WTC11 (cell line): ENCODE results near the gene SH3GL3. TPM values are rescaled to one million over a fixed set of nuclear protein-coding genes. Genes with fewer than 3 reads are reported as not detected.

Experiments
- ATAC-seq: fragments of 200-7000 bp; cut with Tn5 transposase; 2 replicates; pipeline ENCODE4 v1.10.0; 2021; ENCODE audit warnings: mild to moderate bottlenecking, moderate library complexity
- CTCF ChIA-PET: fragments of 300-600 bp; sonication (Branson Sonifier 250); formaldehyde crosslinking; loops from one replicate; lab custom pipeline; 2021; ENCODE audit warnings: antibody characterized with exemption; lab: Charles Lee
- POLR2A ChIA-PET: fragments of 350-600 bp; sonication (Branson Sonifier 250); formaldehyde crosslinking; loops from one replicate; lab custom pipeline; 2021; ENCODE audit warnings: antibody characterized with exemption; lab: Charles Lee
- DNase-seq: peaks from one replicate; pipeline ENCODE4 v3.0.0; 2021; ENCODE audit warnings: low spot score
- H3K27ac Mint-ChIP-seq: 2 replicates; pipeline ENCODE4 v1.8.0; 2021; ENCODE audit warnings: mixed read lengths
- H3K27me3 Mint-ChIP-seq: 2 replicates; pipeline ENCODE4 v1.8.0; 2021; ENCODE audit warnings: low read depth, mild to moderate bottlenecking, moderate library complexity, mixed read lengths
- H3K36me3 Mint-ChIP-seq: 2 replicates; pipeline ENCODE4 v1.8.0; 2021; ENCODE audit warnings: mixed read lengths
- H3K4me1 Mint-ChIP-seq: 2 replicates; pipeline ENCODE4 v1.8.0; 2022; ENCODE audit warnings: mixed read lengths
- H3K4me3 Mint-ChIP-seq: 2 replicates; pipeline ENCODE4 v1.8.0; 2021; ENCODE audit warnings: mild to moderate bottlenecking, moderate library complexity, mixed read lengths
- H3K9me3 Mint-ChIP-seq: 2 replicates; pipeline ENCODE4 v1.8.0; 2021; ENCODE audit warnings: mixed read lengths
- ATF1 ChIP-seq: sonication (generic); formaldehyde crosslinking; IDR thresholded peaks from 2 replicates; pipeline ENCODE4 v1.8.1; 2023; ENCODE audit warnings: mild to moderate bottlenecking, moderate library complexity, missing genetic modification reagents
- ESRRA ChIP-seq: sonication (generic); formaldehyde crosslinking; IDR thresholded peaks from 2 replicates; pipeline ENCODE4 v1.8.1; 2022; ENCODE audit warnings: mild to moderate bottlenecking, missing genetic modification reagents, borderline replicate concordance
- GABPB1 ChIP-seq: sonication (generic); formaldehyde crosslinking; IDR thresholded peaks from 2 replicates; pipeline ENCODE4 v1.8.1; 2023; ENCODE audit warnings: mild to moderate bottlenecking, missing genetic modification reagents
- GTF2I ChIP-seq: fragments of 250-450 bp; sonication (Bioruptor Pico); conservative IDR thresholded peaks from 2 replicates; pipeline ENCODE4 v1.4.0; 2021; ENCODE audit warnings: mild to moderate bottlenecking
- HMGA2 ChIP-seq: fragments of 250-450 bp; sonication (Bioruptor Pico); IDR thresholded peaks from 2 replicates; pipeline ENCODE4 v1.4.0; 2021; ENCODE audit warnings: mild to moderate bottlenecking, moderate library complexity
- MXD4 ChIP-seq: fragments of 250-450 bp; sonication (Bioruptor Pico); IDR thresholded peaks from 2 replicates; pipeline ENCODE4 v1.8.0; 2021; ENCODE audit warnings: mild to moderate bottlenecking, moderate library complexity, borderline replicate concordance
- NFATC4 ChIP-seq: fragments of 250-450 bp; sonication (Bioruptor Pico); IDR thresholded peaks from 2 replicates; pipeline ENCODE4 v1.9.0; 2021; ENCODE audit warnings: mild to moderate bottlenecking
- SP1 ChIP-seq: sonication (generic); formaldehyde crosslinking; conservative IDR thresholded peaks from 2 replicates; pipeline ENCODE4 v1.8.1; 2022; ENCODE audit warnings: missing genetic modification reagents
- TEAD1 ChIP-seq: sonication (generic); formaldehyde crosslinking; IDR thresholded peaks from 2 replicates; pipeline ENCODE4 v1.8.0; 2022; ENCODE audit warnings: mild to moderate bottlenecking, missing genetic modification reagents
- ZBTB21 ChIP-seq: sonication (generic); formaldehyde crosslinking; IDR thresholded peaks from 2 replicates; pipeline ENCODE4 v1.8.1; 2023; ENCODE audit warnings: mild to moderate bottlenecking, missing genetic modification reagents, borderline replicate concordance
- ZNF138 ChIP-seq: sonication (generic); formaldehyde crosslinking; conservative IDR thresholded peaks from 2 replicates; pipeline ENCODE4 v1.8.1; 2022; ENCODE audit warnings: mild to moderate bottlenecking, moderate library complexity, missing genetic modification reagents
- ZNF416 ChIP-seq: fragments of 250-450 bp; sonication (Bioruptor Pico); IDR thresholded peaks from 2 replicates; pipeline ENCODE4 v1.9.0; 2021; ENCODE audit warnings: mild to moderate bottlenecking, inconsistent platforms
- ZNF671 ChIP-seq: fragments of 250-450 bp; sonication (Bioruptor Pico); IDR thresholded peaks from 2 replicates; pipeline ENCODE4 v1.8.0; 2021; ENCODE audit warnings: mild to moderate bottlenecking
- total RNA-seq: library from RNA; stranded (reverse); gene quantifications from 3 replicates; pipeline ENCODE4 v1.2.3, GENCODE V29; 2021
- TF ChIP-seq, protein P1 (sequence below): fragments of 250-450 bp; sonication (Bioruptor Pico); IDR thresholded peaks from 2 replicates; pipeline ENCODE4 v2.1.2; 2022; ENCODE audit warnings: mild to moderate bottlenecking, moderate library complexity
- TF ChIP-seq, protein P2 (sequence below): sonication (generic); formaldehyde crosslinking; IDR thresholded peaks from 2 replicates; pipeline ENCODE4 v1.8.0; 2022; ENCODE audit warnings: mild to moderate bottlenecking, missing genetic modification reagents
- TF ChIP-seq, protein P3 (sequence below): sonication (generic); formaldehyde crosslinking; IDR thresholded peaks from 2 replicates; pipeline ENCODE4 v1.8.1; 2023; ENCODE audit warnings: mild to moderate bottlenecking, missing genetic modification reagents
- TF ChIP-seq, protein P4 (sequence below): sonication (generic); formaldehyde crosslinking; IDR thresholded peaks from 2 replicates; pipeline ENCODE4 v1.8.1; 2023; ENCODE audit warnings: mild to moderate bottlenecking, missing genetic modification reagents, borderline replicate concordance
- TF ChIP-seq, protein P5 (sequence below): sonication (generic); formaldehyde crosslinking; IDR thresholded peaks from 2 replicates; pipeline ENCODE4 v1.8.1; 2023; ENCODE audit warnings: mild to moderate bottlenecking, missing genetic modification reagents, moderate library complexity
- TF ChIP-seq, protein P6 (sequence below): sonication (generic); formaldehyde crosslinking; IDR thresholded peaks from 2 replicates; pipeline ENCODE4 v1.8.0; 2022; ENCODE audit warnings: mild to moderate bottlenecking, missing genetic modification reagents
- TF ChIP-seq, protein P7 (sequence below): sonication (generic); formaldehyde crosslinking; IDR thresholded peaks from 2 replicates; pipeline ENCODE4 v1.8.0; 2022; ENCODE audit warnings: mild to moderate bottlenecking, missing genetic modification reagents
- TF ChIP-seq, protein P8 (sequence below): sonication (generic); formaldehyde crosslinking; IDR thresholded peaks from 2 replicates; pipeline ENCODE4 v1.8.1; 2022; ENCODE audit warnings: mild to moderate bottlenecking, missing genetic modification reagents, moderate library complexity, borderline replicate concordance
- TF ChIP-seq, protein P9 (sequence below): sonication (generic); formaldehyde crosslinking; conservative IDR thresholded peaks from 2 replicates; pipeline ENCODE4 v1.8.1; 2023; ENCODE audit warnings: mild to moderate bottlenecking, low read depth, missing genetic modification reagents, moderate library complexity

Gene SH3GL3
- total RNA-seq, 1 experiment from 2014 or later = 9.2 TPM

DNA sequence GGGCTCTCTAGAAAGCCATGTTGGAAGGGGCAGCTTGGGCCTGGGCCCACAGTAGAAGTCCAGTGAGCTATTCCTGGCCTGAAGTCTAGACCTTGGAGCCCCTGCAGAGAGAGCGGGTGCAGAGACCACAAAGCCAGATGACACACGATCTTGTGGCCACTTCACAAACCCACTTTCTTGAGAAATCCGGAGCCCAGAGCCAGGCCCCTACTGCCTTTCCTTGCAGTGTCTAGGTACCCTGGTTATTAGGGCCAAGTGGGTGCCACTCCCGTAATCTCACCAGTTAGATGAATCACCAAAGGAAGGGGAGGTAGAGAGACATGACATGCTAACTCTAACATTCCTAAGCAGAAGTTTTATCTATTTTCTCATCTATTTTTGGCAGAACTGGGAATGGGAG lies 134.2 kb downstream of the SH3GL3 start:
- 0 out of 2 replicates have a peak, but pooled peaks cover 3% of the 10 kb centered on the region for H3K4me1 Mint-ChIP-seq
- TF ChIP-seq HMGA2 (no peak), ZNF138 (CRISPR knock-in tag) (no peak), GTF2I (CRISPR knock-in tag) (no peak), SP1 (CRISPR knock-in tag) (no peak), GABPB1 (CRISPR knock-in tag) (no peak), MXD4 (CRISPR knock-in tag) (no peak), ZNF416 (CRISPR knock-in tag) (no peak), NFATC4 (CRISPR knock-in tag) (no peak), TEAD1 (no peak)
- TF ChIP-seq, protein P1, sequence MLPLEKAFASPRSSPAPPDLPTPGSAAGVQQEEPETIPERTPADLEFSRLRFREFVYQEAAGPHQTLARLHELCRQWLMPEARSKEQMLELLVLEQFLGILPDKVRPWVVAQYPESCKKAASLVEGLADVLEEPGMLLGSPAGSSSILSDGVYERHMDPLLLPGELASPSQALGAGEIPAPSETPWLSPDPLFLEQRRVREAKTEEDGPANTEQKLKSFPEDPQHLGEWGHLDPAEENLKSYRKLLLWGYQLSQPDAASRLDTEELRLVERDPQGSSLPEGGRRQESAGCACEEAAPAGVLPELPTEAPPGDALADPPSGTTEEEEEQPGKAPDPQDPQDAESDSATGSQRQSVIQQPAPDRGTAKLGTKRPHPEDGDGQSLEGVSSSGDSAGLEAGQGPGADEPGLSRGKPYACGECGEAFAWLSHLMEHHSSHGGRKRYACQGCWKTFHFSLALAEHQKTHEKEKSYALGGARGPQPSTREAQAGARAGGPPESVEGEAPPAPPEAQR (CRISPR knock-in tag) = no peak
- TF ChIP-seq, protein P2, sequence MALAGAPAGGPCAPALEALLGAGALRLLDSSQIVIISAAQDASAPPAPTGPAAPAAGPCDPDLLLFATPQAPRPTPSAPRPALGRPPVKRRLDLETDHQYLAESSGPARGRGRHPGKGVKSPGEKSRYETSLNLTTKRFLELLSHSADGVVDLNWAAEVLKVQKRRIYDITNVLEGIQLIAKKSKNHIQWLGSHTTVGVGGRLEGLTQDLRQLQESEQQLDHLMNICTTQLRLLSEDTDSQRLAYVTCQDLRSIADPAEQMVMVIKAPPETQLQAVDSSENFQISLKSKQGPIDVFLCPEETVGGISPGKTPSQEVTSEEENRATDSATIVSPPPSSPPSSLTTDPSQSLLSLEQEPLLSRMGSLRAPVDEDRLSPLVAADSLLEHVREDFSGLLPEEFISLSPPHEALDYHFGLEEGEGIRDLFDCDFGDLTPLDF = no peak
- TF ChIP-seq, protein P3, sequence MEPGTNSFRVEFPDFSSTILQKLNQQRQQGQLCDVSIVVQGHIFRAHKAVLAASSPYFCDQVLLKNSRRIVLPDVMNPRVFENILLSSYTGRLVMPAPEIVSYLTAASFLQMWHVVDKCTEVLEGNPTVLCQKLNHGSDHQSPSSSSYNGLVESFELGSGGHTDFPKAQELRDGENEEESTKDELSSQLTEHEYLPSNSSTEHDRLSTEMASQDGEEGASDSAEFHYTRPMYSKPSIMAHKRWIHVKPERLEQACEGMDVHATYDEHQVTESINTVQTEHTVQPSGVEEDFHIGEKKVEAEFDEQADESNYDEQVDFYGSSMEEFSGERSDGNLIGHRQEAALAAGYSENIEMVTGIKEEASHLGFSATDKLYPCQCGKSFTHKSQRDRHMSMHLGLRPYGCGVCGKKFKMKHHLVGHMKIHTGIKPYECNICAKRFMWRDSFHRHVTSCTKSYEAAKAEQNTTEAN = no peak
- TF ChIP-seq, protein P4, sequence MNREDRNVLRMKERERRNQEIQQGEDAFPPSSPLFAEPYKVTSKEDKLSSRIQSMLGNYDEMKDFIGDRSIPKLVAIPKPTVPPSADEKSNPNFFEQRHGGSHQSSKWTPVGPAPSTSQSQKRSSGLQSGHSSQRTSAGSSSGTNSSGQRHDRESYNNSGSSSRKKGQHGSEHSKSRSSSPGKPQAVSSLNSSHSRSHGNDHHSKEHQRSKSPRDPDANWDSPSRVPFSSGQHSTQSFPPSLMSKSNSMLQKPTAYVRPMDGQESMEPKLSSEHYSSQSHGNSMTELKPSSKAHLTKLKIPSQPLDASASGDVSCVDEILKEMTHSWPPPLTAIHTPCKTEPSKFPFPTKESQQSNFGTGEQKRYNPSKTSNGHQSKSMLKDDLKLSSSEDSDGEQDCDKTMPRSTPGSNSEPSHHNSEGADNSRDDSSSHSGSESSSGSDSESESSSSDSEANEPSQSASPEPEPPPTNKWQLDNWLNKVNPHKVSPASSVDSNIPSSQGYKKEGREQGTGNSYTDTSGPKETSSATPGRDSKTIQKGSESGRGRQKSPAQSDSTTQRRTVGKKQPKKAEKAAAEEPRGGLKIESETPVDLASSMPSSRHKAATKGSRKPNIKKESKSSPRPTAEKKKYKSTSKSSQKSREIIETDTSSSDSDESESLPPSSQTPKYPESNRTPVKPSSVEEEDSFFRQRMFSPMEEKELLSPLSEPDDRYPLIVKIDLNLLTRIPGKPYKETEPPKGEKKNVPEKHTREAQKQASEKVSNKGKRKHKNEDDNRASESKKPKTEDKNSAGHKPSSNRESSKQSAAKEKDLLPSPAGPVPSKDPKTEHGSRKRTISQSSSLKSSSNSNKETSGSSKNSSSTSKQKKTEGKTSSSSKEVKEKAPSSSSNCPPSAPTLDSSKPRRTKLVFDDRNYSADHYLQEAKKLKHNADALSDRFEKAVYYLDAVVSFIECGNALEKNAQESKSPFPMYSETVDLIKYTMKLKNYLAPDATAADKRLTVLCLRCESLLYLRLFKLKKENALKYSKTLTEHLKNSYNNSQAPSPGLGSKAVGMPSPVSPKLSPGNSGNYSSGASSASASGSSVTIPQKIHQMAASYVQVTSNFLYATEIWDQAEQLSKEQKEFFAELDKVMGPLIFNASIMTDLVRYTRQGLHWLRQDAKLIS (CRISPR knock-in tag) = no peak
- H3K27ac Mint-ChIP-seq = no peak overlapping the region
- no peak overlapping the region for H3K4me3 Mint-ChIP-seq
- no peak for ATAC-seq
- H3K27me3 Mint-ChIP-seq = no peaks in the 10 kb centered on the region
- no peaks in the 10 kb centered on the region for H3K36me3 Mint-ChIP-seq
- DNase-seq = no peak
- ChIA-PET POLR2A (no interaction called here), CTCF (interaction anchor here (1.9 kb wide), 1 partner anchor 454 kb away, joined by 5 read pairs; no protein-coding TSS in a partner anchor)
- no peaks in the 10 kb centered on the region for H3K9me3 Mint-ChIP-seq

DNA sequence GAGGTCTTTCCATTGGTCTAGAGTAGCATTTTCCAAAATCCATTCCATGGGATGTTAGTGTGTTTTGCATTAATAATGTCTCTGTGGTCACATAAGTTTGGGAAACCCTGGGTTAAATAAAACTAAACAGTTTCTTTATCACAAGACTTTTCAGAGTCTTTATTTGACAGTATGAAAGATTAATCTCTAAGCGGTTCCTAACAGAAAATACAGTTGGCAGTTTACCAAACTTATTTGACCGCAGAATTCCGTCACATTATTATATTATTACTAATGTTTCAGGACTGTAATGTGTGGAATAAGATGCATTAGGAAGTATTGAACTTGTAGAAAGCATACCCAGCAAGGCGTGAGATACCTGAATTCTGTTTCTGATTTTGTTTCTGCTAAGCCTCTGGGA lies 135.2 kb downstream of the SH3GL3 start:
- Mint-ChIP-seq H3K4me3 (no peak overlapping the region), H3K36me3 (no peaks in the 10 kb centered on the region), H3K9me3 (no peaks in the 10 kb centered on the region), H3K4me1 (0 out of 2 replicates have a peak, but pooled peaks cover 3% of the 10 kb centered on the region), H3K27ac (no peak overlapping the region), H3K27me3 (no peaks in the 10 kb centered on the region)
- ATAC-seq (no peak), DNase-seq (no peak)
- ChIA-PET POLR2A (no interaction called here), CTCF (interaction anchor here (1.9 kb wide), 1 partner anchor 453 kb away, joined by 5 read pairs; no protein-coding TSS in a partner anchor)
- TF ChIP-seq NFATC4 (CRISPR knock-in tag) (no peak), ESRRA (CRISPR knock-in tag) (no peak), ZNF671 (CRISPR knock-in tag) (no peak), ATF1 (no peak), ZBTB21 (CRISPR knock-in tag) (no peak)
- TF ChIP-seq, protein P5, sequence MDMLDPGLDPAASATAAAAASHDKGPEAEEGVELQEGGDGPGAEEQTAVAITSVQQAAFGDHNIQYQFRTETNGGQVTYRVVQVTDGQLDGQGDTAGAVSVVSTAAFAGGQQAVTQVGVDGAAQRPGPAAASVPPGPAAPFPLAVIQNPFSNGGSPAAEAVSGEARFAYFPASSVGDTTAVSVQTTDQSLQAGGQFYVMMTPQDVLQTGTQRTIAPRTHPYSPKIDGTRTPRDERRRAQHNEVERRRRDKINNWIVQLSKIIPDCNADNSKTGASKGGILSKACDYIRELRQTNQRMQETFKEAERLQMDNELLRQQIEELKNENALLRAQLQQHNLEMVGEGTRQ = no peak
- TF ChIP-seq, protein P6, sequence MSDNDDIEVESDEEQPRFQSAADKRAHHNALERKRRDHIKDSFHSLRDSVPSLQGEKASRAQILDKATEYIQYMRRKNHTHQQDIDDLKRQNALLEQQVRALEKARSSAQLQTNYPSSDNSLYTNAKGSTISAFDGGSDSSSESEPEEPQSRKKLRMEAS = no peak
- TF ChIP-seq, protein P7, sequence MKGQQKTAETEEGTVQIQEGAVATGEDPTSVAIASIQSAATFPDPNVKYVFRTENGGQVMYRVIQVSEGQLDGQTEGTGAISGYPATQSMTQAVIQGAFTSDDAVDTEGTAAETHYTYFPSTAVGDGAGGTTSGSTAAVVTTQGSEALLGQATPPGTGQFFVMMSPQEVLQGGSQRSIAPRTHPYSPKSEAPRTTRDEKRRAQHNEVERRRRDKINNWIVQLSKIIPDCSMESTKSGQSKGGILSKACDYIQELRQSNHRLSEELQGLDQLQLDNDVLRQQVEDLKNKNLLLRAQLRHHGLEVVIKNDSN (CRISPR knock-in tag) = no peak
- TF ChIP-seq, protein P8, sequence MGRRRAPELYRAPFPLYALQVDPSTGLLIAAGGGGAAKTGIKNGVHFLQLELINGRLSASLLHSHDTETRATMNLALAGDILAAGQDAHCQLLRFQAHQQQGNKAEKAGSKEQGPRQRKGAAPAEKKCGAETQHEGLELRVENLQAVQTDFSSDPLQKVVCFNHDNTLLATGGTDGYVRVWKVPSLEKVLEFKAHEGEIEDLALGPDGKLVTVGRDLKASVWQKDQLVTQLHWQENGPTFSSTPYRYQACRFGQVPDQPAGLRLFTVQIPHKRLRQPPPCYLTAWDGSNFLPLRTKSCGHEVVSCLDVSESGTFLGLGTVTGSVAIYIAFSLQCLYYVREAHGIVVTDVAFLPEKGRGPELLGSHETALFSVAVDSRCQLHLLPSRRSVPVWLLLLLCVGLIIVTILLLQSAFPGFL (CRISPR knock-in tag) = no peak
- TF ChIP-seq, protein P9, sequence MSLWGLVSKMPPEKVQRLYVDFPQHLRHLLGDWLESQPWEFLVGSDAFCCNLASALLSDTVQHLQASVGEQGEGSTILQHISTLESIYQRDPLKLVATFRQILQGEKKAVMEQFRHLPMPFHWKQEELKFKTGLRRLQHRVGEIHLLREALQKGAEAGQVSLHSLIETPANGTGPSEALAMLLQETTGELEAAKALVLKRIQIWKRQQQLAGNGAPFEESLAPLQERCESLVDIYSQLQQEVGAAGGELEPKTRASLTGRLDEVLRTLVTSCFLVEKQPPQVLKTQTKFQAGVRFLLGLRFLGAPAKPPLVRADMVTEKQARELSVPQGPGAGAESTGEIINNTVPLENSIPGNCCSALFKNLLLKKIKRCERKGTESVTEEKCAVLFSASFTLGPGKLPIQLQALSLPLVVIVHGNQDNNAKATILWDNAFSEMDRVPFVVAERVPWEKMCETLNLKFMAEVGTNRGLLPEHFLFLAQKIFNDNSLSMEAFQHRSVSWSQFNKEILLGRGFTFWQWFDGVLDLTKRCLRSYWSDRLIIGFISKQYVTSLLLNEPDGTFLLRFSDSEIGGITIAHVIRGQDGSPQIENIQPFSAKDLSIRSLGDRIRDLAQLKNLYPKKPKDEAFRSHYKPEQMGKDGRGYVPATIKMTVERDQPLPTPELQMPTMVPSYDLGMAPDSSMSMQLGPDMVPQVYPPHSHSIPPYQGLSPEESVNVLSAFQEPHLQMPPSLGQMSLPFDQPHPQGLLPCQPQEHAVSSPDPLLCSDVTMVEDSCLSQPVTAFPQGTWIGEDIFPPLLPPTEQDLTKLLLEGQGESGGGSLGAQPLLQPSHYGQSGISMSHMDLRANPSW (CRISPR knock-in tag) = no peak
